HepG2 (cell line): ENCODE data around the gene GJE1. TPM values are rescaled to one million over a fixed set of nuclear protein-coding genes. Genes with fewer than 3 reads are reported as not detected.
A peak's percentile ranks its signal among the peaks of the same experiment; 100 is the strongest.

Experiments used
- BRF2 ChIP-seq: sonication (generic); formaldehyde crosslinking; IDR thresholded peaks from 2 replicates; pipeline ENCODE4 v1.8.1; 2022; ENCODE audit warnings: mild to moderate bottlenecking, missing genetic modification reagents
- CENPBD1 ChIP-seq: sonication (generic); formaldehyde crosslinking; IDR thresholded peaks from 2 replicates; pipeline ENCODE4 v1.8.0; 2022; ENCODE audit warnings: missing genetic modification reagents, low read depth, mild to moderate bottlenecking, borderline replicate concordance
- DRAP1 ChIP-seq: IDR thresholded peaks from 2 replicates; pipeline ENCODE4 v1.6.1; 2016; ENCODE audit warnings: missing genetic modification reagents, missing compliant biosample characterization
- ETV5 ChIP-seq: IDR thresholded peaks from 2 replicates; pipeline ENCODE4 v1.6.1; 2018; ENCODE audit warnings: missing biosample characterization, missing genetic modification reagents, inconsistent platforms, borderline replicate concordance
- GATAD2A ChIP-seq: IDR thresholded peaks from 2 replicates; pipeline ENCODE4 v1.6.1; 2016
- HMGA1 ChIP-seq: sonication (generic); formaldehyde crosslinking; conservative IDR thresholded peaks from 2 replicates; pipeline ENCODE4 v1.4.0; 2020; ENCODE audit warnings: missing genetic modification reagents
- KAT7 ChIP-seq: IDR thresholded peaks from 2 replicates; pipeline ENCODE4 v1.6.1; 2018; ENCODE audit warnings: borderline replicate concordance, missing compliant biosample characterization
- KLF9 ChIP-seq: IDR thresholded peaks from 2 replicates; pipeline ENCODE4 v1.6.1; 2016; ENCODE audit warnings: low read depth
- MEIS1 ChIP-seq: sonication (generic); formaldehyde crosslinking; IDR thresholded peaks from 2 replicates; pipeline ENCODE4 v1.9.0; 2021; ENCODE audit warnings: mild to moderate bottlenecking, missing genetic modification reagents, moderate library complexity, borderline replicate concordance
- MTA1 ChIP-seq: sonication (generic); formaldehyde crosslinking; IDR thresholded peaks from 2 replicates; pipeline ENCODE4 v1.4.0; 2020; ENCODE audit warnings: missing genetic modification reagents, mild to moderate bottlenecking, borderline replicate concordance
- PITX1 ChIP-seq: sonication (generic); formaldehyde crosslinking; IDR thresholded peaks from 2 replicates; pipeline ENCODE4 v1.5.1; 2020; ENCODE audit warnings: mild to moderate bottlenecking, missing genetic modification reagents
- RBAK ChIP-seq: sonication (generic); formaldehyde crosslinking; IDR thresholded peaks from 2 replicates; pipeline ENCODE4 v1.5.1; 2020; ENCODE audit warnings: mild to moderate bottlenecking, missing genetic modification reagents
- SIX1 ChIP-seq: sonication (generic); formaldehyde crosslinking; IDR thresholded peaks from 2 replicates; pipeline ENCODE4 v1.4.0; 2020; ENCODE audit warnings: missing genetic modification reagents, borderline replicate concordance
- SOX5 ChIP-seq: IDR thresholded peaks from 2 replicates; pipeline ENCODE4 v1.6.1; 2016; ENCODE audit warnings: borderline replicate concordance
- SP4 ChIP-seq: sonication (generic); formaldehyde crosslinking; IDR thresholded peaks from 2 replicates; pipeline ENCODE4 v1.8.1; 2023; ENCODE audit warnings: mild to moderate bottlenecking, missing genetic modification reagents
- SRSF4 ChIP-seq: fragments of 200-400 bp; formaldehyde crosslinking; IDR thresholded peaks from one replicate; pipeline ENCODE4 v1.6.1; 2018; ENCODE audit warnings: mild to moderate bottlenecking, low read depth, low read length, moderate library complexity; ENCODE audit not compliant: poor library complexity, severe bottlenecking
- TBL1XR1 ChIP-seq: fragments of 150-350 bp; IDR thresholded peaks from 2 replicates; pipeline ENCODE4 v1.6.1; 2014; ENCODE audit warnings: borderline replicate concordance, low read length; ENCODE audit not compliant: partially characterized antibody
- ZHX2 ChIP-seq, 2 experiments: sonication (generic) in 1 of 2; formaldehyde crosslinking in 1 of 2; IDR thresholded peaks; 2 replicates each; pipeline versions ENCODE4 v1.6.1 to v1.9.0; 2014 to 2022; ENCODE audit warnings: antibody characterized with exemption in 1 of 2, borderline replicate concordance in 1 of 2, inconsistent platforms in 1 of 2, low read depth in 1 of 2, missing genetic modification reagents in 1 of 2
- ZNF180 ChIP-seq: sonication (generic); formaldehyde crosslinking; IDR thresholded peaks from 2 replicates; pipeline ENCODE4 v1.4.0; 2020; ENCODE audit warnings: low read depth, missing genetic modification reagents, borderline replicate concordance
- ZNF251 ChIP-seq: sonication (generic); formaldehyde crosslinking; IDR thresholded peaks from 2 replicates; pipeline ENCODE4 v1.9.0; 2021; ENCODE audit warnings: mild to moderate bottlenecking, missing genetic modification reagents
- ZNF282 ChIP-seq: fragments of 450-650 bp; IDR thresholded peaks from 2 replicates; pipeline ENCODE4 v1.6.1; 2018; ENCODE audit not compliant: partially characterized antibody
- ZNF44 ChIP-seq: sonication (generic); formaldehyde crosslinking; IDR thresholded peaks from 2 replicates; pipeline ENCODE4 v1.5.1; 2020; ENCODE audit warnings: mild to moderate bottlenecking, missing genetic modification reagents
- polyA plus RNA-seq, 8 experiments: library from polyadenylated mRNA; depleted of rRNA in 3 of 8; stranded (reverse) in 7 of 8; unstranded in 1 of 8; fragments of >200 nt; fragmentation: Illumina TruSeq in 4 of 8; extraction: Trizol in 4 of 8; gene quantifications; 2 replicates each; pipeline versions ENCODE4 v1.2.1 to v1.2.3, GENCODE V29; 2011 to 2016; ENCODE audit warnings: low read depth in 4 of 8, missing spikeins in 1 of 8, mixed read lengths in 1 of 8; ENCODE audit not compliant: insufficient read depth in 1 of 8
- total RNA-seq, 5 experiments: library from RNA; depleted of rRNA; stranded (reverse); fragments of >200 nt; fragmentation: Illumina TruSeq; extraction: Trizol; gene quantifications; 2 replicates each; pipeline ENCODE4 v1.2.3, GENCODE V29; 2016; ENCODE audit warnings: low read depth in 1 of 5

Gene GJE1
- total and polyA plus RNA-seq, 2 of the 13 experiments (the other 11 are each of a cell fraction or from before 2014, with no cell fraction given) = not detected

GRCh38 chr6:142146828-142147662 is 14.3 kb downstream of the GJE1 start, which contains the start of the genes NMBR and VTA1 (continued):
- TF ChIP-seq ZHX2 (IDR thresholded peaks at IDR 0.05; ENCODE audit: low read depth) = peak; percentile 93
- TF ChIP-seq ZHX2 (CRISPR knock-in tag; IDR thresholded peaks at IDR 0.05; ENCODE audit: borderline replicate concordance) = no peak
- peak; percentile 95 for TF ChIP-seq MTA1
- TF ChIP-seq SP4 (CRISPR knock-in tag) = peak; percentile 95
- no peak; the same call in 1 of the 2 replicates for TF ChIP-seq CENPBD1
- TF ChIP-seq RBAK (CRISPR knock-in tag) = no peak
- TF ChIP-seq GATAD2A (CRISPR knock-in tag) = peak; percentile 93
- peak; percentile 46 for TF ChIP-seq TBL1XR1
- TF ChIP-seq ZNF44 (CRISPR knock-in tag) = peak; percentile 90; the same call in 1 of the 2 replicates
- TF ChIP-seq ZNF251 (CRISPR knock-in tag) = no peak
- TF ChIP-seq SRSF4 = no peak
- peak; percentile 91; the same call in 1 of the 2 replicates for TF ChIP-seq BRF2 (CRISPR knock-in tag)
- TF ChIP-seq ZNF180 (CRISPR knock-in tag) = no peak
- TF ChIP-seq MEIS1 (CRISPR knock-in tag) = peak; percentile 86; the same call in 1 of the 2 replicates
- TF ChIP-seq KAT7 (CRISPR knock-in tag) = peak; percentile 97
- TF ChIP-seq PITX1 (CRISPR knock-in tag) = peak; percentile 77; the same call in 1 of the 2 replicates
- peak; percentile 75 for TF ChIP-seq SOX5 (CRISPR knock-in tag)
- TF ChIP-seq KLF9 (CRISPR knock-in tag) = peak; percentile 92
- TF ChIP-seq DRAP1 = peak; percentile 80
- TF ChIP-seq ZNF282 = no peak
- TF ChIP-seq ETV5 = peak; percentile 92
- no peak for TF ChIP-seq HMGA1 (CRISPR knock-in tag)
- TF ChIP-seq SIX1 (CRISPR knock-in tag) = peak; percentile 33; the same call in 1 of the 2 replicates
